ENCODE measurements around the gene SH3RF3.
"Not testable (repeated sequence)": the region's sequence is repeated elsewhere in the genome, so short reads cannot be mapped to it uniquely, and the experiment has no call there.

Gene SH3RF3

GRCh38 chr2:109222825-109223471 is 93.9 kb downstream of the SH3RF3 start:
- DNase-seq: no peak

GRCh38 chr2:109223490-109223889 is 94.5 kb downstream of the SH3RF3 start:
- DNase-seq: no peak

- DNase-seq: not testable (repeated sequence)
Observed at GRCh38 chr2:109224341-109224740, 95.3 kb downstream of the SH3RF3 start.

- no peak for DNase-seq
Observed at GRCh38 chr2:109225170-109225782, 96.3 kb downstream of the SH3RF3 start.

GRCh38 chr2:109226128-109226527 is 97.1 kb downstream of the SH3RF3 start:
- no peak for DNase-seq

GRCh38 chr2:109226622-109227021 is 97.6 kb downstream of the SH3RF3 start:
- DNase-seq: no peak

GRCh38 chr2:109229094-109229675 is 100.2 kb downstream of the SH3RF3 start:
- no peak for DNase-seq

GRCh38 chr2:109230941-109231420 is 102.0 kb downstream of the SH3RF3 start:
- no peak for DNase-seq

GRCh38 chr2:109231428-109231827 is 102.4 kb downstream of the SH3RF3 start:
- no peak for DNase-seq

- DNase-seq: no peak
Observed at GRCh38 chr2:109231996-109232705, 103.1 kb downstream of the SH3RF3 start.

GRCh38 chr2:109232909-109233308 is 103.9 kb downstream of the SH3RF3 start:
- DNase-seq: no peak

- no peak for DNase-seq
Observed at GRCh38 chr2:109233643-109234042, 104.6 kb downstream of the SH3RF3 start.

GRCh38 chr2:109234355-109234754 is 105.3 kb downstream of the SH3RF3 start:
- DNase-seq: no peak

GRCh38 chr2:109236147-109236546 is 107.1 kb downstream of the SH3RF3 start:
- no peak for DNase-seq

- DNase-seq: no peak
Observed at GRCh38 chr2:109237792-109238191, 108.8 kb downstream of the SH3RF3 start.

- peak in 1 of 2 experiments; percentile 14 for DNase-seq
Observed at GRCh38 chr2:109238580-109238979, 109.6 kb downstream of the SH3RF3 start.

- no peak for DNase-seq
Observed at GRCh38 chr2:109239720-109240119, 110.7 kb downstream of the SH3RF3 start.

GRCh38 chr2:109242210-109242653 is 113.2 kb downstream of the SH3RF3 start:
- no peak for DNase-seq

GRCh38 chr2:109242654-109243331 is 113.8 kb downstream of the SH3RF3 start:
- DNase-seq: no peak

- no peak for DNase-seq
Observed at GRCh38 chr2:109243526-109244303, 114.7 kb downstream of the SH3RF3 start.

GRCh38 chr2:109244304-109244582 is 115.2 kb downstream of the SH3RF3 start:
- DNase-seq: no peak

GRCh38 chr2:109244750-109245382 is 115.9 kb downstream of the SH3RF3 start:
- no peak for DNase-seq

All from activated CD4-positive, alpha-beta T cell treated with anti-CD3 and anti-CD28 coated beads, Interleukin-2, amount 50 U/mL, for 48 hours (primary cell).